ENCODE measurements around the gene CEMIP2.

Gene CEMIP2

GRCh38 chr9:71746023-71746757, 22.1 kb downstream of the CEMIP2 start:
- no peak overlapping the region for H3K4me3 ChIP-seq (replicated peaks; ENCODE audit: low read depth, low read length)
- H3K27me3 ChIP-seq (replicated peaks; ENCODE audit: control insufficient read depth, insufficient read depth, low read length), result no peaks in the 10 kb centered on the region
- DNase-seq (ENCODE audit: extremely low read depth, insufficient read length), result no peak
- no peak for TF ChIP-seq CTCF (IDR thresholded peaks at IDR 0.05; ENCODE audit: insufficient read depth, low read length, poor library complexity, severe bottlenecking)
- no peaks in the 10 kb centered on the region for H3K36me3 ChIP-seq (ENCODE audit: control insufficient read depth, insufficient read depth, low read length)

GRCh38 chr9:71744754-71745521, 23.4 kb downstream of the CEMIP2 start:
- DNase-seq (ENCODE audit: extremely low read depth, insufficient read length), result no peak
- no peaks in the 10 kb centered on the region for H3K36me3 ChIP-seq (ENCODE audit: control insufficient read depth, insufficient read depth, low read length)
- no peak for TF ChIP-seq CTCF (IDR thresholded peaks at IDR 0.05; ENCODE audit: insufficient read depth, low read length, poor library complexity, severe bottlenecking)
- H3K27me3 ChIP-seq (replicated peaks; ENCODE audit: control insufficient read depth, insufficient read depth, low read length), result no peaks in the 10 kb centered on the region
- H3K4me3 ChIP-seq (replicated peaks; ENCODE audit: low read depth, low read length), result no peak overlapping the region

GRCh38 chr9:71743882-71744281, 24.4 kb downstream of the CEMIP2 start:
- no peak overlapping the region for H3K4me3 ChIP-seq (replicated peaks; ENCODE audit: low read depth, low read length)
- H3K27me3 ChIP-seq (replicated peaks; ENCODE audit: control insufficient read depth, insufficient read depth, low read length), result no peaks in the 10 kb centered on the region
- TF ChIP-seq CTCF (IDR thresholded peaks at IDR 0.05; ENCODE audit: insufficient read depth, low read length, poor library complexity, severe bottlenecking), result no peak
- DNase-seq (ENCODE audit: extremely low read depth, insufficient read length), result no peak
- no peaks in the 10 kb centered on the region for H3K36me3 ChIP-seq (ENCODE audit: control insufficient read depth, insufficient read depth, low read length)

- Histone ChIP-seq H3K4me3 (replicated peaks; ENCODE audit: low read depth, low read length) (no peak overlapping the region), H3K27me3 (replicated peaks; ENCODE audit: control insufficient read depth, insufficient read depth, low read length) (no peaks in the 10 kb centered on the region), H3K36me3 (ENCODE audit: control insufficient read depth, insufficient read depth, low read length) (no peaks in the 10 kb centered on the region)
- no peak for TF ChIP-seq CTCF (IDR thresholded peaks at IDR 0.05; ENCODE audit: insufficient read depth, low read length, poor library complexity, severe bottlenecking)
- DNase-seq (ENCODE audit: extremely low read depth, insufficient read length), result no peak
Observed at GRCh38 chr9:71743217-71743705, 25.1 kb downstream of the CEMIP2 start.

- no peak for TF ChIP-seq CTCF (IDR thresholded peaks at IDR 0.05; ENCODE audit: insufficient read depth, low read length, poor library complexity, severe bottlenecking)
- Histone ChIP-seq H3K36me3 (ENCODE audit: control insufficient read depth, insufficient read depth, low read length) (no peaks in the 10 kb centered on the region), H3K27me3 (replicated peaks; ENCODE audit: control insufficient read depth, insufficient read depth, low read length) (no peaks in the 10 kb centered on the region), H3K4me3 (replicated peaks; ENCODE audit: low read depth, low read length) (no peak overlapping the region)
- DNase-seq (ENCODE audit: extremely low read depth, insufficient read length), result no peak
Observed at GRCh38 chr9:71742703-71743102, 25.6 kb downstream of the CEMIP2 start.

Measured in GM06990 (cell line).